PC-9 (cell line): Measurements from ENCODE around the gene SPAG9.

Source experiments
- CTCF ChIP-seq: fragments of 200-600 bp; sonication (generic); conservative IDR thresholded peaks from 2 replicates; pipeline ENCODE4 v1.6.1; 2017; ENCODE audit warnings: mixed run types, antibody characterized with exemption, mild to moderate bottlenecking, moderate library complexity
- EZH2 ChIP-seq: fragments of 200-600 bp; sonication (generic); IDR thresholded peaks from 2 replicates; pipeline ENCODE4 v1.8.0; 2017; ENCODE audit warnings: antibody characterized with exemption, low read depth

GRCh38 chr17:50989149-50989548 is 131.5 kb downstream of the SPAG9 start:
- no peak for TF ChIP-seq CTCF
- TF ChIP-seq EZH2: no peak
